ENCODE results near the gene PPEF2.

Gene PPEF2

GRCh38 chr4:75821216-75821615, 81.0 kb downstream of the PPEF2 start:
- Histone ChIP-seq H3K9me3 (no peaks in the 10 kb centered on the region), H3K4me1 (no peaks in the 10 kb centered on the region), H3K36me3 (no peaks in the 10 kb centered on the region), H3K4me3 (ENCODE audit: low read depth, low read length) (no peak overlapping the region), H3K27me3 (no peaks in the 10 kb centered on the region)
- no peak for TF ChIP-seq CTCF (IDR thresholded peaks at IDR 0.05; ENCODE audit: low read depth, low read length)
- DNase-seq = no peak

- Histone ChIP-seq H3K4me1 (no peaks in the 10 kb centered on the region), H3K9me3 (no peaks in the 10 kb centered on the region), H3K36me3 (no peaks in the 10 kb centered on the region), H3K27me3 (no peaks in the 10 kb centered on the region), H3K4me3 (ENCODE audit: low read depth, low read length) (no peak overlapping the region)
- TF ChIP-seq CTCF (IDR thresholded peaks at IDR 0.05; ENCODE audit: low read depth, low read length) = no peak
- DNase-seq = no peak
Observed at GRCh38 chr4:75820676-75821075, 81.6 kb downstream of the PPEF2 start.

GRCh38 chr4:75820197-75820596, 82.1 kb downstream of the PPEF2 start:
- no peak for DNase-seq
- no peak for TF ChIP-seq CTCF (IDR thresholded peaks at IDR 0.05; ENCODE audit: low read depth, low read length)
- no peaks in the 10 kb centered on the region for H3K27me3 ChIP-seq

GRCh38 chr4:75819121-75819520, 83.1 kb downstream of the PPEF2 start:
- no peak for DNase-seq

More at GRCh38 chr4:75820197-75820596, 82.1 kb downstream of the PPEF2 start:
- H3K9me3 ChIP-seq = no peaks in the 10 kb centered on the region
- H3K4me3 ChIP-seq (ENCODE audit: low read depth, low read length) = no peak overlapping the region
- H3K4me1 ChIP-seq = no peaks in the 10 kb centered on the region
- peaks cover under 1% of the 10 kb centered on the region; the same call in 1 of the 2 replicates for H3K36me3 ChIP-seq

GRCh38 chr4:75817901-75818300, 84.4 kb downstream of the PPEF2 start:
- no peak overlapping the region for H3K4me3 ChIP-seq (ENCODE audit: low read depth, low read length)
- H3K27me3 ChIP-seq = no peaks in the 10 kb centered on the region
- peaks cover 14% of the 10 kb centered on the region for H3K36me3 ChIP-seq
- no peak for TF ChIP-seq CTCF (IDR thresholded peaks at IDR 0.05; ENCODE audit: low read depth, low read length)
- no peaks in the 10 kb centered on the region for H3K9me3 ChIP-seq
- DNase-seq = no peak
- H3K4me1 ChIP-seq = no peaks in the 10 kb centered on the region

More at GRCh38 chr4:75819121-75819520, 83.1 kb downstream of the PPEF2 start:
- Histone ChIP-seq H3K4me1 (no peaks in the 10 kb centered on the region), H3K36me3 (peaks cover 7% of the 10 kb centered on the region), H3K27me3 (no peaks in the 10 kb centered on the region), H3K4me3 (ENCODE audit: low read depth, low read length) (no peak overlapping the region), H3K9me3 (no peaks in the 10 kb centered on the region)
- no peak for TF ChIP-seq CTCF (IDR thresholded peaks at IDR 0.05; ENCODE audit: low read depth, low read length)
